NCI-H2081 treated with DMSO at 0.1 percent for 48 hours (cell line): ENCODE data around the gene AAMDC.
"Not testable (repeated sequence)": the region's sequence is repeated elsewhere in the genome, so short reads cannot be mapped to it uniquely, and the experiment has no call there.

Experiments used
- DNase-seq: peaks from one replicate; lab custom pipeline; 2025; lab: John Stamatoyannopoulos, UW

The AAMDC gene

GRCh38 chr11:77884829-77885190, 63.9 kb downstream of the AAMDC start:
- no peak for DNase-seq

GRCh38 chr11:77886401-77886800, 65.5 kb downstream of the AAMDC start:
- no peak for DNase-seq

- not testable (repeated sequence) for DNase-seq
Observed at GRCh38 chr11:77889045-77889444, 68.1 kb downstream of the AAMDC start.

- DNase-seq: not testable (repeated sequence)
Observed at GRCh38 chr11:77890100-77890614, 69.2 kb downstream of the AAMDC start.

GRCh38 chr11:77890619-77891056, 69.7 kb downstream of the AAMDC start:
- DNase-seq: peak; percentile 24

- not testable (repeated sequence) for DNase-seq
Observed at GRCh38 chr11:77891256-77891655, 70.3 kb downstream of the AAMDC start.

- DNase-seq: not testable (repeated sequence)
Observed at GRCh38 chr11:77891703-77892102, 70.8 kb downstream of the AAMDC start.

GRCh38 chr11:77894949-77895348, 74.0 kb downstream of the AAMDC start:
- DNase-seq: not testable (repeated sequence)

- no peak for DNase-seq
Observed at GRCh38 chr11:77908835-77909234, 87.9 kb downstream of the AAMDC start.

GRCh38 chr11:77909277-77909676, 88.3 kb downstream of the AAMDC start:
- DNase-seq: no peak

- DNase-seq: not testable (repeated sequence)
Observed at GRCh38 chr11:77910828-77911227, 89.9 kb downstream of the AAMDC start.

GRCh38 chr11:77913608-77914306, 92.8 kb downstream of the AAMDC start:
- DNase-seq: not testable (repeated sequence)

- peak; percentile 29 for DNase-seq
Observed at GRCh38 chr11:77914307-77914791, 93.4 kb downstream of the AAMDC start.

GRCh38 chr11:77917713-77918112, 96.8 kb downstream of the AAMDC start:
- DNase-seq: not testable (repeated sequence)
